HG03521 (cell line): Measurements from ENCODE around the gene GALK1.
"Not testable (repeated sequence)": the region's sequence is repeated elsewhere in the genome, so short reads cannot be mapped to it uniquely, and the experiment has no call there.

Source experiments
- ATAC-seq: cut with Tn5 transposase; IDR thresholded peaks from one replicate; pipeline ENCODE4 v1.9.1; 2021; ENCODE audit warnings: mild to moderate bottlenecking, moderate library complexity; ENCODE audit not compliant: unreplicated experiment

GALK1 gene

DNA sequence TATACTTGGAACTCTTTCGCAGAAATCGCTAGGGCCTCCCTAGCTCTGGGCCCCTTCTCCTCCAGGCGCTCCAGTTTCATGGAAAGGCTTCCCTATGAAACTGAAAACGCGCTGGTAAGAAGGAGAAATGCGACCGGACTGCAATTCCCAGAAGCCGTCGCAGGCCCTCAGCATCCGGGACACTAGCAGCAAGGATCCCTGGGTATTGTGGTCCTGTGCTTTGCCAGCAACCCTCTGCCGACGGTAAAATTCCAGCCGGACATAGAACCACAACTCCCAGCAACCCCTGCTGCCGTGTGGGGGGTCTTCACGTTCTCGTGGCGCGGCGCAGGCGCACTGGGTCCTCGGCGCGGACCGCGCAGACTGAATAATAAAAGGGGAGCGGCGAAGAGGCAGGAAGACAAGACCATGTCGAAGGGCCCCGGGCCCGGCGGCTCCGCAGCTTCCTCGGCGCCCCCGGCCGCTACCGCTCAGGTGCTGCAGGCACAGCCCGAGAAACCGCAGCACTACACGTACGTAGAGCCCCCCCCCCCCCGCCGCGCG, 19.6 kb upstream of the GALK1 start, which contains the start of gene UNK:
Gene UNK (plus strand): TSS at position 334 of the 543 bp plus-strand sequence. CDS start 75 bp downstream, at position 409.
- peak; percentile 61 for ATAC-seq

DNA sequence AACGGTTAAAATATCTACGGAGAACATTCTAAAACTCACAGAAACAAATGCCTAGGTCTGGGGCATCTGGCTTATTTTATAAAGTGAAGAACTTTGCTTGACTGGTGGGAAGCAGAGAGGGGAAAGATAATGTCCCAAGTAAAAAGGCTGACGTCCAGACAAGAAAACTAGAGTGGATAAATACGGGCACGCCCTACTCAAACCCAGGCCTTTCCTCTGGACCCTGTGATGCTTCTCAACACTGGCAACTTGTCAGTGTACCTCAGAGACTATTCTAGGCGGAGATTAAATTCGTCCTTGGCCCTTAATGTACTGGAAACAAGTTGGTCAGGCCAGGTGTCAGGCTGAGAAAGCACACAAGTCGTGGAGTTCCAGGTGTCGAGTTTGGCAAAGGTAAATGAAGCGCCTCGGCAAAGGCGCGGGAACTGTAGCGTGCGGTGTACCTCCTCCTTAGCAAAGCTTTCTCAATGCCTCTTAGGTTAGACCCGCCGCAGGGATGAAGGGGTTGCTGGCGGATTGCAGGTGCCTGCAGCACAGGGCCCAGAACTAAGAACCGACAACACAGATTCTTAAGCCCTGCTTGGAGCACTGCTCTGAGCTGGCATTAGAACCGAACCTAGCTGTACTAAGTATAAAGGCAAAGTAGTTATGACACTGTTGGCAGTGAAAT, 18.9 kb upstream of the GALK1 start:
- ATAC-seq, result peak; percentile 0

DNA sequence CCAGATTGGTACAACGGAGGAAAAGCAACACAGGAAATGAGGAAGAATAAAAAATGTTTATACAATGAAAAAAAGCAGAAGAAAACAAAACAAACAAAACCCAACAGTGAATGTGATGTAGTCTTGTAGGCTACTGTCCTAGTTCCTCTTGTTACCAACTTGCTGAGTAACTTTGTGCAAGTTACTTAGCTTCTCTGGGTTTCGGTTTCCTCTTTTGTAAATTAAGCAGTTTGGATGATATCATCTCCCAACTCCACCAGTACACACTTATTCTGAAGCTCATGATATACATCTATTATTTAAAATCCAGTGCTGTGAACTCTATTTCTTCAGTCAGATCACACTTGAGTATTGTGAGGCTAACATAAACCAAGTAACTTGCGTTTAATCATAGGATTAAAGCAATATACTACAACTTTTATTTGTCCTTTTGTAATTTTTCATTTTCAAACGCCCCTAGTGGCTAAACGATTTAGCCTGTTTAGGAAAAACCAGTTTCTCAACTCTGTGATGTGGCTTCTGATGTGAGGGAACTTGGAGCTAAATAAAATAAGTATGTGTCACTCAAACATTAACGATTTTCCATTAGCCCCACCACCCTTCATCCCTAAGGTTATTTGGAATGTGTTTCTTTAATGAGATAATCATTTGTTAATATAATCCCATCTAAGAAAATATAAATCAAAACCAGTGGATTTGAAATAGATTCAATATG, 18.2 kb upstream of the GALK1 start:
- no peak for ATAC-seq

DNA sequence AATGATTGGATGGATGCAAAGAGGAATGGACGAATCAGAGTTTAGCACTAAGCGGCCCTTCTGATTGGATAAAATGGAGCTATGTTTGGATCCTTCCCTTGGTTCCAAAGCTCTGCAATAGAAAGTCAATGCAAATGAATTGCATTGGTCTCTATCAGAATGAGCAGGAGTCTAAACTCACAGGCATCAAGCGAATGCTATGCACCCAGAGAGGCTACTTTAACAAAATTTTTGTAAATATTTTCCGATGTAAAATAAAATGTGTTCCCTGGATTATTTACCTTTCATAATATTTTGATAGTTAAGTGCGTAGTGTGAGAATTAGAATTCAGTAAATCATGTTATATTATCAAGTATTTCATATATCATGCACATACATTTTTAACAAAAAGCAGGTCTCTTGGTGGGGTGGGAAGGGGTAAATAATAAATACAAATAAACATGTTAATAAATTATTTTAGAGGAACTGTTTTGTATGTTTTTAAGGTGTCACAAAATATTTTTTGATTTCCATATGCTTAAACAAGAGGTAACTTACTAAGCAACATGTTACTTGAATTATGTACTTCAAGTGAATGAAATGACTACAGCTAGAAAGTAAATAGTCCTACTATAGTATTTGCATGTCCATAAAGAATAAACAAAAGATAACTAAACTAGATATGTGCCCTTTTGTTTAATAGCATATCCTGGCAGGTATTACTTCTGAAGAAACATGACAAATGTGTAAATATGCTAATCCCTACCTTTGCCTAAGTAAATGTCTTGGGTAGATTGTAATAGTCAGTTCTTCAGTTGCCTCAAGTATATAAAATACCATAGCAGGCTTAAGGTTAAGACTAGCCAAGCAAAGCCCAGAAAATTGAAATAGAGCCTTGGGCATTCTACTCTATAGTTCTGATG, 15.2 kb upstream of the GALK1 start:
- no peak for ATAC-seq

DNA sequence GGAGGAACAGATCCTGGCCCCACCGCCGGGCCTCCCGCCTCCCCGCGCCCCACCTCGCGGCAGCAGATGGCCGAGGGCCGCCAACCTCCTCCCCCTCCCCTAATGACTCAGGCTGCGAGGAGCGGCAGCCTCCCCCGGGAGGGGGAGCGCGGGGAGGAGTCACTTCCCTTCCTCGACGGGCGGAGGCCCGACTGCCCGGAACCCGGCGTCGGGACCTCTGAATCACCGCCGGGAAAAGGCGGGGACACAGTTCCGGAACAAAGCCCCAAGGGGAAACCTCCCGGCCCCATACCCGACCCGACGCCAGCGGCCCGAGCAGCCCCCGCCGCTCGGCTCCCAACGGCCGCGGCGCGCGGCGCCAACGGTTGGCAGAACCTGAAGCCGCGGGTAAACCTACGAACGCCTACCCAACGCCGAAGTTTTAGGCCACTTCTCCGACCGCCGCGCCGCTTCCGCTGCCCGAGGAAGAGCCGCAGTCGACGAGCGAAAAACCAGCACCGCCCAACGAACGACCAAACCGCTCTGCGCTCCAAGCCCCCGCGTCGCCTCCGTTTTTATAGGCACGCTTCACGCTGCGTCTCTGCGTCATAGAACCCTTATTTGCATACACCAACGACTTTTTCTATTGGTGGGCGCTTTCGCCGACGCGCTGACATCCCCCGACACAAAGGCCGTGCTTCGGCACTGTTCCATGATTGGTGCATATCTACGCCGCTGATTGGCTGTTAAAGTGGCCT, 14.4 kb upstream of the GALK1 start:
- ATAC-seq, result peak; percentile 60

DNA sequence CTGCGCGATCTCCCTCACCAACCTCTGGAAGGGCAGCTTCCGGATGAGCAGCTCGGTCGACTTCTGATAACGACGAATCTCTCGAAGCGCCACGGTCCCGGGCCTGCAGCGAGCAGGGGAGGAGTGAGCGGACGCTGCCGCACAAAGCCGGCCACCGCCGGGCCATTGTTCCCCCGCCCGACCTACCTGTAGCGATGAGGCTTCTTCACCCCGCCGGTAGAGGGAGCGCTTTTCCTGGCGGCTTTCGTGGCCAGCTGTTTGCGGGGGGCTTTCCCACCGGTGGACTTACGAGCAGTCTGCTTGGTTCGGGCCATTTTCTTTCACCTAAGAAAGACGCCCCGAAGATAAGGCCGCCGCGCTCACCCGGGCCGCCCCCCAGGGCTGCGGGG, 13.9 kb upstream of the GALK1 start:
- ATAC-seq, result no peak

DNA sequence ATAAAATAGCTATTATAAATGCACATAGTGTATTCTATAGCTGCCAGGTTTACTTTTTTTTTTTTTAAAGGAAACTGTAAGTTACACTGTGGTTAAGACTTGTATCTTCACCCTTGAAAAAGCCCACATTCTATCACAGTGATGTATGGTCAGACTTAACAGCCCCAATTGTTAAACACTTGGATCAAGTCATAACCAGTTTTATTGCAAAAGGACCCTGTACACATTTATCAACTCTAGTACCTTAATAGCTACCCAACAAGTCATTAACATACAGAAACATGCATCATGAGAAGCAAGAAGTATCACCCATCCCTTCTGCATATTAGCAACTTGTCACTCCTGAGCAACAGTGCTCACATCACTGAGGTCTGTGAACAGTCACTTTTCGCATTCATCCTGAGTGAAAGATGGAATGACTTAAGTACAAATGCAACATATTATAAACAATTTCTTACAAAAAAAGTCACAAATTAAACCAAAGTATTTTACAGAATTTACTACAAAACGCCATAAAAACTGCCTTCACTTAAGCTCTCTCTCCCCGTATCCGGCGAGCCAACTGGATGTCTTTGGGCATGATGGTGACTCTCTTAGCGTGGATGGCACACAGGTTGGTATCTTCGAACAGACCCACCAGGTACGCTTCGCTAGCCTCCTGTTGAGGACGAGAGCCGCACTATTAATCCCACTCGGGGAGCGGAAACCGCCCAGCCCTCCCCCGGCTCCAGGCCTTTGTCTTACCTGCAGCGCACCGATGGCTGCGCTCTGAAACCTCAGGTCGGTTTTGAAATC, 13.3 kb upstream of the GALK1 start:
- not testable (repeated sequence) for ATAC-seq

DNA sequence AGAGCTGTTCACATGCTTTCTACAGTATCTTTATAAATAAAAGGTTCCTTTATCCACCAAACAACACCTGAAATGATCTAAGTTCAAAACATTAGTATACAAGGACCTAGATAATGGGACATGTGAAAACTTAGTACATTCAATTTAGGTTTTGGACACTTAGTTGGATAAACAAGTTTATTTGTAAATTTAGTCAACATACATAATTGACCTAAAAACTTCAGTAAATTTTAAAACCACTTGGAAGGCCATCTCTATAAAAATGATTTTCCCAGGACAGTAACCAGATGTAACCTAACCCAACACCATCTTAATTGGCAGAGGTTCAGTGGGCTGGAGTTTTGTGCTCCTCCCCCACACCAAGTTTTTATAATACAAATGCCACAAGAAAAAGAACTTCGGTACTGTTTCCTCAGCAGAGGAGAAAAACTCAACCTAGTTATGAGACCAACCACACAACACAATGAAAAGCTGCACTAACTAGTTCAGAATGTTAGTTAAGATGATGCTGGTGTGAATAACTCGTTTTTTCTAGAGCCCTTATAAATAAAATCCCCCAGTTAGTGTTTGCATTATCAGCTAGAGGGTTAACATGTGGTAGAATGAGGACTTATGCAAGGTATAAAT, 12.4 kb upstream of the GALK1 start:
- ATAC-seq, result no peak

DNA sequence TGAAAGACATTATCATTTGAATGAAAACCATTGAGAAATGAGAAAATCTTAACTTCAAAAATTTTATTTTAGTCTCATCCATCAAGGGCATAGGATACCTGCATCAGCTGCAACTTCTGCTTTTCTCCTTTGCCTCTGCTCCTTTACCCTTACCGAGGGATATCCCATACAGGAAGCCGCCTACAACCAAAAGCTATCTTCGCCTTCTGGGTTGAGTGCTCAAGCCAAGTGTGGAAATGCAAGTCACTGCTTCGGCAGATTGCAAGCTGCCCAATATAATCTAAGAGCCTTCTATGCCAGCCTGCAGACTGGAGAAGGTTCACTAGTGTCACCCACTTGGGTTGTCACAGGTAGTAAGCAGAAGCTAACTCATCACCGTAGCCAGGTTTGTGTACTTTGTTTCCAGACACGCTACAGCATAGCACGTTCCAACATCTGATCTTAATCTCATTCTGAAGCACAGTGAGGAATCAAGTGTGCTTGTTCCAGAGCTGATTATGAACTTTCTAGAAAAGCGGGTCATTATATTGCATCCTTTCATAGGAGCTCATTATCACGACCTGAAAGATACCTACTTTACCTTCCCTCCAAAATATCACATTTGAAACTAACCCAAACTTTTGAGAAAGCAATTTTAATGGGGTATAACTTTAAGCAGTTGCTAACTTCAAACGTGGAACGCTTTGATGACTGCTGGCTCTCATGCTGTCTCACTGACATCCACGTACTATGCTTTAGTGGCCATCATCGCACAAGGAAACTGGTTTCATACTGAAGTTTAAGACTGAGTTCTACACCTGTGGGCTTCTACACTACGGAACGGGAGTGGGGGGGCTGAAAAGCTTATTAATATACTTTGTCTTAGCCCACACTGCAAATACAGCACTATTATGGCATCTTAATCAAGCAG, 11.6 kb upstream of the GALK1 start:
- no peak for ATAC-seq

DNA sequence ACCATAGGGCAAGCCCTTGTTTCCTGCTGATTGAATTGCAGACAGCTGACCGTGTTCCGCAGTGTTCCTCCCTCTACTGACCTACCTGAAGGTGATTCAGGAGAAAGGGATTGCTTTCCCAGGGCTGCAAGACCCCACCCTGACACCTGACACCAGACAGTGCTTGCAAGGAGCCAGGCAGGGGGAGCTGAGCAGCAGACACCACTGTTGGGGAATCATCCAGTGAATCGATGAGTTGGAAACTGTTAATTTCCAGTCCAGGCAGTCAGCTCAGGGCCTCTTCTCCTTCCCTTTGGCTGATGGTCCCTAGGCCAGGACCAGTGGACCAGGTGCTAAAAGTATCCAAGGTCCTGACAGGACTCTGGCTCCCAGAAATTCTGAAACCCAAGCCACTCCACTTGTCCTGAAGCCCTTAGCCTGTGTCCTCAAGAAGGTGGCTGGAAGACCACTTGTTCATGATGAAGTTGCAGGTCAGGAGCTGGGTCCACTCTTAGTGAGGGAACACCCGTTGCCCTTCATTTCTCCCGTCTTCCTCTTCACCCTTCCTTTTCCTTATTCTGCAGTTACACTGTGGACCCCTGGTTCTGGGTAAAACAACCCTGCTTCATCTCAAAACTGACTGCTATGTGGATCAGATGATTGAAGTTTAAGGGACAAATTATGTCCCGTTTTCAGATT, 10.1 kb upstream of the GALK1 start:
- no peak for ATAC-seq

DNA sequence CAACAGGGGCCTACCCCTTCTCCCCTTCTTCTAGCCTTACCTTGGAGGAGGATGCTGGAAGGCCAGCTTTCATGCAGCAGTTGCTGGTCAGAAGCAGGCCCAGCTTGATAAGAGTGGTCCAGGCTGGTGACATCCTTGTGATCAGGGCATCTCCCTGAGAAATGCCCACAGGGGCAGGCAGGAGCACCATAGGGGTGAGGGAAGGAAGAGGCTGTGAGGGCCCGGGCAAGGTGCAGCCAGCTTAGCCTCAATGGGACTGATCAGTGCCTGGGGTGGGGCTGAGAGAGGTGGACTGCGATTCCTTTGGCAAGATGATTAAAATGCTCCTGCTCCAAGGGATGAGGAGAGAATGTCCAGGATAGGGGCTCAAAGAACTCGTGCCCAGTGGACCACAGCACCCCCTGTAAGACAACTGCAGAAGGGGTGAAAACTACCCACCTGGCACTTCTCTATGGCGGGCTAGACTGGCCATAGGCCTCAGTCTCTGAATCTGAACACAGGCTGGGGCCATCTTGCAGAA, 9.5 kb upstream of the GALK1 start:
- no peak for ATAC-seq

DNA sequence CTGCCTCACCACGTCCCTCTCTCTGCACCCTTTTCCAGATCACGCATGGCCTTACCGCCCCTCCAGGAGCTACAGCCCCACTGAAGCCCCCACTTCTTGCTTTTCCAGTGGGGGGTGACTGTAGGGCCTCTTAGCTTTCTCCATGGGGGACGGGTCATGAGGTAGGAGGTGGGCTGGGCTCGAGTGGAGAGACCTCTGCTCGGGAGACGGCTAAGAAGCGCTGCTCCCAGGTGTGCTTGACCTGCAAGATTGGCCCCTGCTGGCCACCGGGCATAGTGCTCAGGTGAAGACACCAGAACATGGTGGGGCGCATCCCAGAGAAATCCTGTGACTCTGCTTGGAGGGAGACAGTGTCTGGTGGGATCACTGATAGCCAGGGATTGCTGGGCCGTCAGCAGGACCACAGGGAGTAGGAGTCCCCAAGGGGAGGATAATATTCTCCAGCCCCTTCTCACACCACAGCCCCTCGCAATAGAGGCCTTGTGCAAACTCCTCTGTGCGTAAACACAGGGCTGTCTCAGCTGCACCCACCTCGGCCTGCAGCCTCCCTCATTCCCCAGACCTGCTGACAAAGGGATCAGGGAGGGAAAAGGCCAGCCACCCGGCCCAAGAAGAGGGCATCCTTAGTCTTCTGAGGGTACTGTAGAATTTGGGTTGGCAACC, 8.9 kb upstream of the GALK1 start:
- ATAC-seq, result no peak

DNA sequence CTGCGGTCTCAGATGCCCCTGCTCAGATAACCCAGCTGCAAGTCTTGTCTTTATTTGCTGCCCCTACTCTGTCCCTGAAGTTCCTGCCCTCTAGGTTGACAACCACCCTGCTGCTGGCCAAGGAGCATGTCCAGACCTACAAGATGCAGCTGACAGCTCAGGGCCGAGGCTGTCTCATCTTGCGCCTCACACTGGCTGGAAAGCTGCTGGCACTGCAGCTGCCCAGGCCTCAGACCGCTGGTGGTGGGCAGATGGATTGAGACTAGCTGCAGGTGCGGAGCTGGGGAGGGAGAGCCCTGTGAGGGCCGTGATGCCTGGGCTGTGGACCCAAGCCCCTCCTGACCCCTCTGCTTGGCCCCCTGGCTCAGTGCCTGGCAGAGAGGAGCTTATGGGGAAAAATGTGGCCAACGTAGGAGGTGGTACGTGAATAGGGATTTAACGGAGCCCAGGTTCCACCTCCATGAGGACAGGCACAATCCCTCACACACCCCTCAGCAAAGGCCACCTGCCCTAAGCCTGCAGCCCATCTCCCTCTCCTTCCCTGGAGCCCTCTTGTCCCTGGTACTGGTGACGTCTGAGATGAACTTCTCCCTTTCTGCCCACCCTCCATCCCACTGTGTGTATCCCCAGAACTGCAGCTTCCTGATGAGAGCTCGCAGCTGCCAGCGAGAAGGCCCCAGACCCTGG, 8.3 kb upstream of the GALK1 start:
- ATAC-seq, result no peak

DNA sequence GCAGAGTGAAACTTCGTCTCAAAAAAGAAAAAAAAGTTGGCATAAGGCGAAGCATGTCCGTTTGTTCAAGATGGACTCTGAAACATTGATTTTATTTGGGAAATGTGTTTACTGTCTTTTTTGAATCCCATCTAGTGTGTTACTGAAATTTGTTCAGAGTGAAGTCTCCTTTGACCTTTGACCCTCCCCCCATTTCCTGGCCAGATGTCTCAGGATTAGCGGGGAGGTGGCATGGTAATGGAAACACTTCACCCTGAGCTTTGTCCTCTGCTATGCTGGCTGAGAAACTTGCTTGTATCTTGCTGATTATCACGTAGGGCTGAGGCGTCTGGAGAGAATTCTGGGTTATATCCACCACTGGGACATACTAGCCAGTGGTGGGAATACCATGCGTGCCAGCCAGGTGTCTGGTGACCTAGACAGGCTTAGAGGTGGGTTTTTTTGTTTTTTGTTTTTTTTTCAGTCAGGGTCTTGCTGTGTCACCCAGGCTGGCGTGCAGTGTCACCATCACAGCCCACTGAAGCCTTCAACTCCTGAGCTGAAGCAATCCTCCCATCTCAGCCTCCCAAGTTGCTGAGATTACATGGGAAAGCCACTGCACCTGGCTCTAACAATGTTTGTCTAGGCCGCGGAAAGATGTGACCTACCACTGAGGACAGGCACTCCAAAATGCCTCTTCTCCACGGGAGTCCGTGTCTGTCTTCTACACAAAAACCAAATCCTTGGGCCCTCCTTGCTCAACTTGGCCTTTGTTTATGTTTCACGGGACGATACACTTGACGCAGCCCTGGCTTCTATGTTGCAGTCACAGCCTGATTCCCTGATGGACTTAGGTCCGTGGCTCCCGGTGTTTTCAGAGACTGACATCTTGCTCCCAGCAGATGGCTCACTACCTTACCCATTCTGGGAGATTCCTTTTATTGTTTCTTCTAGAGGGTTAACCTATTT, 6.6 kb upstream of the GALK1 start:
- ATAC-seq, result no peak

DNA sequence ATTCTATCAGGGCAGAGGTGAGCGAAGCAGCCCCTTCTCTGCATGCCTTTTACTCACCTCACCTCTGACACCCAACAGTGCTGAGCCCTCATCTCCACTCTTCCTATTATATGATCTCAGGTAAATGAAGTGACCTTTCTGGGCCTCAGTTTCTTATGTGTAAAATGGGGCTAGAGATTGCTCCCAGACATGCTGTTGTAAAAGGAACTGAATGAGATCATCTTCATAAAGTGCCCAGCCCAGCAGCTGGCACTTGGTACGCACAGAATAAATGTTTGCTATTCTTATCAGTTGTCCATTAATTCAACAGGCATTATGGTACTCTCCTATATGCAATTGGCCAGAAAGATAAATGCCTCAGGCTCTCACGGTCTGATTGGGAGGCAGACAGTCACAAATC, 4.5 kb upstream of the GALK1 start:
- ATAC-seq, result no peak
